ENCODE measurements around the gene FAF2. TPM values are rescaled to one million over a fixed set of nuclear protein-coding genes. Genes with fewer than 3 reads are reported as not detected.

FAF2 gene
- polyA plus RNA-seq, 2 of the 4 experiments (the other 2 are of a cell fraction) = 42.4 to 90.3 TPM

- TF ChIP-seq CTCF (IDR thresholded peaks at IDR 0.05) (peak; percentile 49; the same call in 1 of the 3 replicates), MAX (IDR thresholded peaks at IDR 0.05) (peak; percentile 2), RNF2 (IDR thresholded peaks at IDR 0.05; ENCODE audit: borderline replicate concordance, low read depth) (no peak; the same call in none of the 2 replicates), HDAC2 (IDR thresholded peaks at IDR 0.05) (no peak), EHMT2 (IDR thresholded peaks at IDR 0.05; ENCODE audit: low read depth) (no peak), ZSCAN20 (CRISPR knock-in tag; IDR thresholded peaks at IDR 0.05) (no peak), EHF (CRISPR knock-in tag; IDR thresholded peaks at IDR 0.05) (no peak), HOXB13 (CRISPR knock-in tag; IDR thresholded peaks at IDR 0.05; ENCODE audit: low read depth) (no peak), RARB (CRISPR knock-in tag; IDR thresholded peaks at IDR 0.05) (no peak), RCOR1 (IDR thresholded peaks at IDR 0.05; ENCODE audit: low read depth, low read length) (no peak), ELK1 (IDR thresholded peaks at IDR 0.05; ENCODE audit: low read depth, low read length) (no peak), FOXS1 (CRISPR knock-in tag; IDR thresholded peaks at IDR 0.05) (0 out of 2 replicates have a peak, but pooled peaks have one; percentile 26), HOXB5 (CRISPR knock-in tag; IDR thresholded peaks at IDR 0.05) (0 out of 2 replicates have a peak, but pooled peaks have one; percentile 13), PHF8 (IDR thresholded peaks at IDR 0.05; ENCODE audit: borderline replicate concordance, low read depth) (no peak)
Observed at GRCh38 chr5:176542596-176543427, 94.6 kb downstream of the FAF2 start (continued).

- Histone ChIP-seq H3K4me1 (peaks cover 51% of the 10 kb centered on the region), H3K9me3 (no peaks in the 10 kb centered on the region), H3K4me2 (peak overlapping the region; percentile 78), H3K4me3 (peak overlapping the region; percentile 66), H3K27ac (peak overlapping the region; percentile 89 to 95)
- ATAC-seq = peak; percentile 77 to 86
- TF ChIP-seq ZNF302 (CRISPR knock-in tag; IDR thresholded peaks at IDR 0.05) = no peak
- 0 out of 2 replicates have a peak, but pooled peaks have one; percentile 10 for TF ChIP-seq MYC (IDR thresholded peaks at IDR 0.05; ENCODE audit: borderline replicate concordance, low read length)
- TF ChIP-seq MAX (IDR thresholded peaks at IDR 0.05) = peak; percentile 53
- TF ChIP-seq POLR2A (IDR thresholded peaks at IDR 0.05; ENCODE audit: low read length) = peak; percentile 78
- peak in 1 of 2 experiments; percentile 77; a peak in 2 of 5 replicates for TF ChIP-seq JUN (IDR thresholded peaks at IDR 0.05)
- peak; percentile 43; the same call in 2 of the 3 replicates for TF ChIP-seq BCL3 (IDR thresholded peaks at IDR 0.05)
- TF ChIP-seq NFE2L2 (conservative IDR thresholded peaks at IDR 0.05; ENCODE audit: low read length) = no peak
- no peak for TF ChIP-seq GATA3 (IDR thresholded peaks at IDR 0.05; ENCODE audit: borderline replicate concordance)
- TF ChIP-seq HEYL (CRISPR knock-in tag; IDR thresholded peaks at IDR 0.05) = no peak
- TF ChIP-seq CHD2 (IDR thresholded peaks at IDR 0.05; ENCODE audit: low read length, partially characterized antibody) = peak; percentile 22
- peak; percentile 68; the same call in 1 of the 2 replicates for TF ChIP-seq PHF8 (IDR thresholded peaks at IDR 0.05; ENCODE audit: borderline replicate concordance, low read depth)
- TF ChIP-seq RARB (CRISPR knock-in tag; IDR thresholded peaks at IDR 0.05) = no peak
- TF ChIP-seq NPAS2 (CRISPR knock-in tag; IDR thresholded peaks at IDR 0.05; ENCODE audit: borderline replicate concordance) = no peak
- peak; percentile 53; the same call in 1 of the 2 replicates for TF ChIP-seq ESRRA (IDR thresholded peaks at IDR 0.05; ENCODE audit: borderline replicate concordance, low read length)
- WGBS (ENCODE audit: missing lambda C conversion rate) = 2% methylated on average over 36 of the region's 63 CpGs
- CTCF ChIA-PET = interaction anchor here (0.8 to 4.4 kb wide), 24 partner anchors 9 to 814 kb away, joined by 3 to 27 read pairs (median 4); partner anchors contain the start of genes CLTB, FAF2 and TSPAN17
- DNase-seq (ENCODE audit: low read depth in 1 of 2, low spot score in 1 of 2) = peak; percentile 53 to 73
- no peak for FAIRE-seq
- POLR2A ChIA-PET = interaction anchor here (0.5 to 1.8 kb wide), 8 partner anchors 11 to 814 kb away, joined by 3 to 10 read pairs (median 4); partner anchors contain the start of genes FAF2 and TSPAN17
Observed at GRCh38 chr5:176543428-176544182, 95.4 kb downstream of the FAF2 start.
